Activated naive CD4-positive, alpha-beta T cell (primary cell): ENCODE measurements around the gene RUSF1.
"Not testable (repeated sequence)": the region's sequence is repeated elsewhere in the genome, so short reads cannot be mapped to it uniquely, and the experiment has no call there.

Experiments
- DNase-seq, 4 experiments: peaks; one replicate each; lab custom pipeline; 2025; lab: John Stamatoyannopoulos, UW

RUSF1 gene

DNA sequence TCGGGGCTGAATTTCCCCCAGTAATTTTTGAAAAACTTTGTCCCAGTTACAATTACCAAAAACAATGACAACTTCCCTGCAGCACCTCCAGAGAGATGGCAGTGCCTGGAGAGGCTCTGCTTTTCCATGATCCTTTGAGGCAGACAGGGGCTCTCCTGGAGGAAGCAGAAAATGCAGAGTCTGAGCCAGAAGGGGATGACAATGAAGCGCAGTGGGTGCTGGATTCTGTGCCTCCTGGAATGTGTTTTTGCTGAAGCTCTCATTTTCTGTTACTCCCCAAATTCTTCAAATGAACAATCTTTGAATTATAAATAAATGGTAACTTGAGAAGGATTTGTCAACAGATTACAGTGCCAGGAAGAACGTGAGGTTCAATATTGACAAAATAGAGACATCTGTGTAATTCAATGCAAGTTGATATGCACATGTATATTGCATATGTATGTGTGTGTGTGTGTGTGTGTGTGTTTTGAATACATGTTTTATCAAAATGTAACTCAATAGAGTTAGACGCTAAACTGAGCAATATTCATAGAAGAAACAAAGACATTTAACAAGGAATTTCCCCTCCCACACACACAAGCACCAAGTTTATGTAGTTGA, 9.7 kb upstream of the RUSF1 start:
- no peak for DNase-seq

DNA sequence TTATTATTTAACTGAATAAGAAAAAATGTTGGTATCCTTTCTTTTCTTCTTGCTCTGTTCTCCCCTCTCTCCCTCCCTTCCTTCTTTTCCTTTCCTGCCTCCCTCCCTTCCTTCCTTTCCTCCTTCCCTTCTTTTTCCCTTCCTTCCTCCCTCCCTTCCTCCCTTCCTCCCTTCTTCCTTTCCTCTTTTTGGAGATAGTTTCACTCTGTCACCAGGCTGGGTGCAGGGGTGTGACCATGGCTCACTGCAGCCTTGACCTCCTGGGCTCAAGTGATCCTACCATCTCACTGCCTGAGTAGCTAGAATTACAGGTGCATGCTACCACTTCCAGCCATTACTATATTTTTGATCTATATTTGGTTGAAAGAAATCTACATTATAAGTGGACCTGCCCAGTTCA, 5.7 kb upstream of the RUSF1 start:
- no peak for DNase-seq

DNA sequence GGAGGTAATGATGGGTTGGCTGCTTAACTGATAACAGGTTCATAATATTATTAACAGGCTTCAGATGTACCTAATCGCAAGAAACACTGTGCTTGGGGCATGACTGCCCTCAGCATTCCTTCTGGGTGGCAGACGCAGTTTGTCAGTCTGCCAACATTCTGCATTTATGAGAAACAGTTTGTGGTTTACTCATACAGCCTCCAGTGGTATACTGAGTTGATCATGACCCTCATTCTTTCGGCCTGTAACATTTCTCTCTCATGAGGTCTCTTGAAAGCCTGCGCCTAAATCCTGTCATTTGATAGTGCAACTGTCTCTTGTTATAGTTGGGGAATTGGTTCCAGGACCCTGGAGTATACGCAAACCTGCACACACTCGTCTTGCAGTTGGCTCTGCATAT, 4.9 kb upstream of the RUSF1 start:
- DNase-seq = no peak

DNA sequence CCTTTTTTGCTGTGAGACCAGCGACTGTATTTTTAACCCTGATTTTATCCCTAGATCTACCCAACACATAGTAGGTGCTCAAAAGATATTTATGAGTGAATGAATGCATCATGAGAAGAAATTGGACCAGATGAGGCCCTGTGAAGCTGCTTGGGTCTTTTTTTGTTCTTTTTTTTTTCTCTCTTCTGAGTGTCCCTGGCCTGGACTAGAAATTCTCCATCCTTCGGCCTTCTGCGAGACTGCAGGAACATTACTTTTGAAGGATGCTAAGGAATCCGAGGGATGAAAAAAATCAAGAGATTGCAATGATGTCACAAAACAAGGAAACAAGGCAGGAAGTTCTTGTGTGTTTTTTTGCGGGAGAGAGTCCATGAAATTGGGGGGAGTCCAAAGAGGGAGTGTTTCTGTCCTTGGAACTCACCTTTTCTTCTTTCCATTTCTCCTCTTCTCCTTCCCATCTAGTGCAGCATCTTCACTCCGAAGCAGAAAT, 560 bp upstream of the RUSF1 start:
- DNase-seq = no peak

DNA sequence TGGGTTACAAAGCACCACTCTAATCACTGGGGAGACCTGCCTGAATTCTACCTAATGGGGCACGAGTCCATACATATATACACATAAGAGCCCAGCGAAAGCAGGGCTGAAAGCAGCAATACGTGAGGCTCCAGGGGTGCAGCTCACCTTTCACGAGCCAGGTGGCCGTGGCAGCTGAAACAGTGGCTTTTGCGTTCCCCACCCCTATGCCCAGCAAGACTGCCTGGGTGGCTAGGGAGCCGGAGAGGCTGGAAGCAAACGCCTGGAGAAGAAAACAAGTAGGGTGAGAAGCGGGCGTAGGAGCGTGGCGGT, 618 bp downstream of the RUSF1 start:
- no peak for DNase-seq

DNA sequence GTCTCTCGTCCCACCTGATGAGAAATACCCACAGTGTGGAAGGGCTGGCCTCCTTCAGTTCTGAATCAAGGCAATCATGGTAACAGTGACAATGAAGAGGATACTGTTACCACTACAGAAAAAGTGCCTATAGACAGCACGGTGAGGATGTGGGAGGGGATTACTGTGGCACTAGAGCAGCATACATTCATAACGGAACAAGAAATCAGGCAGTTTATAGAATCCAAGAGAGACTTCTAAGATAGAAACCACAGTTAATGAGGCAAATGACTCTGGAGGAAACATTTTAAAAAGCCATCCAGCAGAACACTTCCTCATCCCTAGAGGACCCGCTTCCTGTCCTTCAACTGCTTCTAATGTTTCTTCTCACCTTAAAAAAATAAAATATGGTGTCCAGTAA, 2.7 kb downstream of the RUSF1 start:
- DNase-seq = no peak

DNA sequence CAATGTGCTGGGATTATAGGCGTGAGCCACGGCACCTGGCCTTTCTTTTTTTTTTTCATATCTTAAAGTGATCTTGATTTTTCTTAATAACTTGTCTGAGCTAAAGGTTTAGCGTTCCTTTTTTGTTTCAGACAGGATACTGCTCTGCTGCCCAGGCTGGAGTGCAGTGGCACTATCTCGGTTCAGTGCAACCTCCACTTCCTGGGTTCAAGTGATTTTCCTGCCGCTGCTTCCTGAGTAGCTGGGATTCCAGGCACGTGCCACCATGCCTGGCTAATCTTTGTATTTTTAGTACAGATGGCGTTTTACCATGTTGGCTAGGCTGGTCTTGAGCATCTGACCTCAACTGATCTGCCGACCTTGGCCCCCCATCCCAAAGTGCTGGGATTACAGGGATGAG, 4.0 kb downstream of the RUSF1 start:
- DNase-seq = no peak

DNA sequence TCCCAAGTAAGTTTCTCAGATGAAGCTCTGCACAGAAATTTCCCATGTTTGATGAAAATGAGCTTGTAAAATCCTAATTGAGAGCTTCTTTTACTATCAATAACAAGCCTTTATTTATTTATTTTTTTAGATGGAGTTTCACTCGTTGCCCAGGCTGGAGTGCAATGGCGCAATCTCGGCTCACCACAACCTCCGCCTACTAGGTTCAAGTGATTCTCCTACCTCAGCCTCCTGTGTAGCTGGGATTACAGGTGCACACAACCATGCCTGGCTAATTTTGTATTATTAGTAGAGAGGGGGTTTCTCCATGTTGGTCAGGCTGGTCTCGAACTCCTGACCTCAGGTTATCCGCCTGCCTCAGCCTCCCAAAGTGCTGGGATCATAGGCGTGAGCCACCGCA, 4.6 kb downstream of the RUSF1 start:
- not testable (repeated sequence) for DNase-seq

DNA sequence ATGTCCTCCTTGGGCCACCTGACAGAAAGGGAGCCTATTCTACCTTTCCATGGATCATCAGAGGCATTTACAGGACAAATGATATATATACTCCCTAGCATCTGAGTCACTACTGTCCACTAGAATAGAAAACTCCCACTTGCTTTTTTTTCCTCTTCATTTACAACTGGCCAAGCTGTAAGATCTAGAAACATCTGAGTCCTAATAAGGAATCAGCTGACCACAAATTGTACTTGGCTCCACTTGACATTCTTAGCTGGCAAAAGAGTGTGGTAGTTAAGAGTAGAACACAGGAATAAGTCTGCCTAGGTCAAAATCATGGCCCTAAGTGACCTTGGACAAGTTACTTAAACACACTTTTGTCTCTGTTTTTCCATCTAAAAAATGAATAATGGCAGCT, 5.2 kb downstream of the RUSF1 start:
- DNase-seq = no peak

DNA sequence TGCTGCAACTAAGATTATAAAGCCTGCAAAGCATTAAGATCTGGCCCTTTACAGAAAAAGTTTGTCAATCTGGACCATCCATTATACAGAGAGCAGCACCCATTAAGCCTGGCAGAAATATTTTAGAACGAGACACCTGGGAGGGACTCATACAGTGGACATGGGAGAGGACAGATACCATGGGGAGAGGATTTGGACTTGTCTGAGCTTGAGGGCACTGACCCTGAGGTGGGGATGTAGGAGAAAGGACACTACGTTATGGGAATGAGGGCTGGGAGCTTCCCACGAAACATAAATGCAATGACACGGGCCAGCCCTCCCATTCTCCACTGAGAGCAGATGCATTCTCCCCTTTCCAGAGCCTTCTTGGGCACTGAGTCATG, 6.2 kb downstream of the RUSF1 start:
- no peak for DNase-seq

DNA sequence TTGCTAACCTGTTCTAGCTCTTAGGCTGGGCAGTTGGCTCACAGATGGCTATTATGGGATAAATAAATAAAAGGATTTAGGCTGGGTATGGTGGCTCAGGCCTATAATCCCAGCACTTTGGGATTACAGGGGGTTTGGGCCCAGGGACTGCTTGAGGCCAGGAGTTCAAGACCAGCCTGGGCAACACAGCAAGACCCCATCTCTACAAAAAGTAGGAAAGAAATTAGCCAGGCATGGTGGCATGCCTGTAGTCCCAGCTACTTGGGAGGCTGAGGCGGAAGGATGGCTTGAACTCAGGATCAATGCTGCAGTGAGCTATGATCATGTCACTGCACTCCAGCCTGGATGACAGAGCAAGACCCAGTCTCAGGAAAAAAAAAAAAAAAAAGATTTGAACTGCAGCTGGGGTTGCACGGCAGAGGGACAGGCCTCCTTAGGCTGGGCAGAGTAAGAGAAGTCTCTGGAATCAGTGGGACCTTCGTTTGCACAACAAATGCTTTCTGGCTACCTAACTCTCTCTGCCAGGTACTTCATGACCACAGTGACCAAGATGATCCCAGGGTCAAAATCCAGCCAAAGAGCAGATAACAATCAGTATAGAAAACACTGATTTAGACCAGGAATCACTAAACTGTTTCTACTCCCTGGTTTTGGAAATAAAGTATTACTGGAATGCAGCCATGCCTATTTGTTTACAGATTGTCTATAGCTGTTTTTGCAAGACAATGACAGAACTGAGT, 6.8 kb downstream of the RUSF1 start:
- no peak for DNase-seq

DNA sequence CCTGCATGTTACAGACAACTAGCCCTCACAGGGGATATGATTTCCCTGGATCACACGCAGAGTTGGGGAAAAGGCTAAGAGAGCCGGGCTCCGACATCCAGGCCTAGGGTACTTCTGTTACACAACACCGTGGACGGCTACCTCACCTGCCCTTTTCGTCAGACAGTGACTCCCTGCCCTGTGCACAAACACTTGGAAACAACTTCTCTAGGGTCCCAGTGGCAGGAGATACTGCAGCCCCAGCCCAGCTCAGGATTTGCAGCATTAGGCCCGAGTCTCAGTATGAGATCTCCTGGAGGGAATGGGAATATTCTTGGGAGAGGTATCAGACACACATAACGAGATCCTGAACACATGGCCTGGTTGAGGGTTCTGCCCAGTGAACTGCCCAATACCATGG, 8.3 kb downstream of the RUSF1 start:
- no peak for DNase-seq

DNA sequence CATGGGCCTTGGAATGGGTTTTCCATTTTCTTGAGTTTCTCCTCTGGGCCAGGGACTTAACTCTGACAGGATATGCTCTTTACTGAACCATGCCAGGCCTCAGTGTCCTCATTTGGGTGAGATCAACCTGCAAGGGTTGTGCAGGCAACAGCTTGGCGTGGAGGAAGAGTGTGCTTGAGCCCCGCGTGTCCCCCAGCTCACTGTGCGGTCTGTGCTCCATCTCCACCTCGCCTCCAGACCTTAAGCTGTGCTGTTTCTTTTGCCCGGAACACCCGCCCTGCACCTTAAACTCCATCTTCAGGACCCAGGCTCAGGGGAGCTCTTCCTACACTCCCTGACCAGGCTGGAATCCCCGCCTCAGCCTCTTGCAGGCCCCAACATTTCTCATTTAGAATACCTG, 9.7 kb downstream of the RUSF1 start:
- DNase-seq = no peak

DNA sequence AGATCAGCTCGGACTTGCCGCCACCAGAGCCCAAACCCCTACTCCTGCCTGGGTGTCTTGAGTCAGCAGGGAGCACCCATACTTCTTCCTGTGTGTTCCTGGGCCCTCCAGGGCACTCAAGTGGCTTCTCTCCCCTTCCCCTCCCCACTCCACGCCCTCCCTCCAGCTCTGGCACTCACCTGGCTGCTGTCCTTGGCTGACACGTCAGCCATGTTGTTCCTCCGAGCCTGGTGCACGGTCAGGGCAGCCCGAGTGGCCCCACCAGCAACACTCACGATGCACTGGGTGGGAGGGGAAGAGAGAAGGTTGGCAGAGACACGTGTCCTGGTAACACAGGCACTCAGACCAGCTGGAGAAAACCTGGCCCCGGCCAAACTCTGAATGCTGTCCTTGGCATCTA, 11.5 kb downstream of the RUSF1 start:
- DNase-seq = no peak

DNA sequence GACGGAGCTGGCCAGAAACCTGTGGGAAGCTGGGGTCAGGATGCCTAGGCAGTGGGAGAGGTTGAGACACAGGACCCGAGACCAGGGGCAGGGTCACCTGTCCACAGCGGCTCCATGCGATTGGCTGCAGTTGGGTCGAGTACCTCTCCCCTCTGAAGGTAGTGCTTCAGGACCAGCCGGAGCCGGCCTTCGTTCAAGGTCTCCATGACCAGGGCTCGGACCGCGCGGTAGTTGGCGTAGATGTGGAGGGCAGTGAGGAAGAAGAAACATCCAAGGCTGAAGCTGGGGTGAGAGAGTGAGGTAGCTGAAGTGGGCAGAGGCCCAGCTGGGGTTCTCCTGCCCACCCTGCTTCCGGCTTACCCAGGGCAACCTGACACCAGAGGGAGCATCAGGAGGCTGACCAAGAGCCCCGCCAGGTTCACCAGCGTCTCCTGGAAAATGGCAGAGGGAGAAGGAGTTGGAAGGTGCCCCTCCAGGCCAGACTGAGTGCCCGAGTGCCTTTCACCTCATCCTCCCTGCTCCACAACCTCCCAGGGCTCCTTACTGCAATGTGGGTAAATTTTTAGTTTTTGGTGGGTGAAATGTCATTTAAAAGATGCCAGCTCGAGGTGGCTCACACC, 14.6 kb downstream of the RUSF1 start:
- no peak for DNase-seq

DNA sequence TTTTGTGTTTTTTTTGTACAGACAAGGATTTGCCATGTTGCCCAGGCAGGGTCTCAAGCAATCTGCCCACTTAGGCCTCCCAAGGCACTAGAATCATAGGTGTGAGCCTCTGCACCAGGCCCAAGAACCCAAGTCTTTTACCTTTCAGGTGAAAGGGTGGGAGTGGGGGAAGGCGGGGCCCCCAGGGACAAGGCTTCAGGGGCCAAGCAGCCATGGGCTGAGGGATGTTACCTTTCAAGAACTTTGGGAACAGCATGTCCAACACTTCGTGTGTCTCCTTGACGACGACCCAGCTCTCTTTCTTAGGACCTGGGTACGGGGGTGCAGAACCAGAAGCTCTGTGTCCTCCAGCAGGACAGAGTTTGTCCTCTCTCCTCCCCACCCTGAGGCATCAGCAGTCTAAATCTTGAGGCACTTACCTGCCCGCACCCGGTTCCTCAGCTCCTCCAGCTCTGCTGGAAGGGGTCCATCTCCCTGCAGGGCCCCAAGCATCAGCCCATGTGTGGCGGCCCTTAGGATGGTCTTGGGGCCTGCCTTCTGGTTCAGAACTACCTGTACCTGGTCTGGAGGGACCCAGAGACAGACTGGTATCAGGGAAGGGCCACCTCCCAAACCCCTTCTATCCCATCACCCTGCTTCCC, 16.3 kb downstream of the RUSF1 start:
- no peak for DNase-seq

DNA sequence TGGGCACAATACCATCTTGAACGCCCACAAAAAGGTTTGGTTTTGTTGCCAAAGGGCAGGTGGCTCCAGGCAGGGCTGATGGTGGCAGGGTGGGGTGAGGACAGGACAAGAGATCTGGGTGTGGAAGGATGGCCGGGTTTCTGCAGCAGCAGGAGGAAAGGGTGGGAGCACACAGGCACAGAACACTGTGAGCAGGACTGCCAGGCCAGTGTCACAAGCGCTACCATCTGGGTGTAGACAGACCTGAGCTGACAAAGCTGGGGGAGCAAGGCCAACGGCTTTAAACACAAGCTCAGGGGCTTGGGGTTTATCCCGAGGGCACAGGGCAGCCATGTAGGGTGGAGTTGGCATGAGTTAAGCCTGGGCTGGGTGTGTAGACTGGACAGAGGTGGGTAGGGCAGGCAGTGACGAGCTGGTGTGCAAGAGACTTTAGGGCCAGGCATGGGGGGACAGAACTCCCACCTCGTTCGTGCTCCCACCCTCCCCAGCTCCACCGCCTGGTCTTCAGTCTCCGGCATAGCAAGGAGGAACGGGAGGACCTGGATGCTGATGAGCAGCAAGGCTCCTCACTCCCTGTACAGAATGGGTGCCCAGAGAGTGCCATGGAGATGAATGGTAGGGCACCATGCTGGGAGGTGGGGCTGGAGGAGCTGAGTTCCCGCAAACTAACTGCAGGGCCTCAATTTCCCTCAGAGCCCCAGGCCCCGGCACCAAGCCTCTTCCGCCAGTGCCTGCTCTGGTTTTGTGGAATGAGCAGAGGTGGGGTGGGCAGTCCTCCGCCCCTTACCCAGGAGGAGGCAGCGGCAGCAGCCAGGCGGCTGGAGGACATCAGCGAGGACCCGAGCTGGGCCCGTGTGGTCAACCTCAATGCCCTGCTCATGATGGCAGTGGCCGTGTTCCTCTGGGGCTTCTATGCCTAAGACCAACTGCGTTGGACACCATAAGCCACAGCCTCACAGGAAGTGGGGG, 18.3 kb downstream of the RUSF1 start:
- no peak for DNase-seq

DNA sequence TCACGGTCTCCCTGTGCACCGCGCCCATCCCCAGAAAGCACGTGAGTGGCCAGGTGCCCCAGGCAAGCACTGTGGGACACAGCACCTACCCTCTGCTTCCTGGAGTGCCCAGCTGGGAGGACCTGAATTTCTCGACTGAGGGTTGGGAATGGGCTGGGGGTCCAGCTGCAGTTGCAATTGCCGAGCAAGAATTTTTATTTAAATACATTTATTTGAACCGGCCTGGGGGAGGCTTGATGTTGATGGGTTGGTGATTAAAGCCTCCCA, 19.0 kb downstream of the RUSF1 start:
- no peak for DNase-seq

DNA sequence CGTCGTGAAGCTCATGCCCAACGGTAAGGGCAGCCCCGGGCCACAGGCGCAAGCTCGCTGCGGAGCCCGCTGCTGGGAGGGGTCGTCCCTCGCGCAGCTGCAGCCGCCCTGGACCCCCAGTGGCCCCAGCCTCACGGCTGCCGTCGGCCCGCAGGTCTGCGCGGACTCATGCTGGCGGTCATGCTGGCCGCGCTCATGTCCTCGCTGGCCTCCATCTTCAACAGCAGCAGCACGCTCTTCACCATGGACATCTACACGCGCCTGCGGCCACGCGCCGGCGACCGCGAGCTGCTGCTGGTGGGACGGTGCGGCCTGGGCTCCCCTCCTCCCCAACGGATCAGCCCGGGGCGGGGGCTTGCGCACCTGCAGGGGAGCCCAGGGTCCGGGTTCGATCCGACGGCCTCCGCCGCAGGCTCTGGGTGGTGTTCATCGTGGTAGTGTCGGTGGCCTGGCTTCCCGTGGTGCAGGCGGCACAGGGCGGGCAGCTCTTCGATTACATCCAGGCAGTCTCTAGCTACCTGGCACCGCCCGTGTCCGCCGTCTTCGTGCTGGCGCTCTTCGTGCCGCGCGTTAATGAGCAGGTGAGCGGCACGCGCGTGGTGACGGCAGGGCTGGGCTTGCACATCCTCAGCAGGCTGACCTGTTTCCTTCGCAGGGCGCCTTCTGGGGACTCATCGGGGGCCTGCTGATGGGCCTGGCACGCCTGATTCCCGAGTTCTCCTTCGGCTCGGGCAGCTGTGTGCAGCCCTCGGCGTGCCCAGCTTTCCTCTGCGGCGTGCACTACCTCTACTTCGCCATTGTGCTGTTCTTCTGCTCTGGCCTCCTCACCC, 19.5 kb downstream of the RUSF1 start:
- DNase-seq = no peak

DNA sequence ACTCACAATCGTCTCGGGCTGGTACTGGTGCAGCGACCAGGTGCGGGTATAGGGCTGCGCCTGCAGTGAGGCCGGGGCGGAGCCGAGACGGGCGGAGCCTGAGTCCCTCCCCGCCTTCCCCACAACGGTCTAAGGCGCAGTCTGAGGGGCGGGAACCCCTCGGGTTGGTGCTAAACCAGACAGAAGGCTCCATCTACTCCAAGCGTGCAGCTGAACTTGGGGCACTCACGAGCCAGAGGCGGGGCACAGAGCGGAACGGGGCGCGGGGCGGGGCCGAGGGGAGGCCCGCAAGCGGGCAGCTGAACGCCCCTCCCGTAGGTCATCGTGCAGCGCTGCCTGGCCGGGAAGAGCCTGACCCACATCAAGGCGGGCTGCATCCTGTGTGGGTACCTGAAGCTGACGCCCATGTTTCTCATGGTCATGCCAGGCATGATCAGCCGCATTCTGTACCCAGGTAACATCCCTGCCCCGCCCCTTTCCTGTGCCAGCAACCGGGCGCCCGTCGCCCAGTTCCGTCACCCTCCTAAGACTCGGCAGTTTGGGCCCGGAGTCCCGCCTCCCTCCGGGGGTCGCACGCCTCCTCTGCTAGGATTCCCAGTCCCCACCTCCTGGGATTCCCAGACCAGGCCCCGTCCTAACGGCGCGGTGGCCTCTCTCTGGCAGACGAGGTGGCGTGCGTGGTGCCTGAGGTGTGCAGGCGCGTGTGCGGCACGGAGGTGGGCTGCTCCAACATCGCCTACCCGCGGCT, 20.3 kb downstream of the RUSF1 start:
- DNase-seq = peak in 2 of 4 experiments; percentile 68 to 72
